BJ (cell line): ENCODE results near the gene DDRGK1. TPM values are rescaled to one million over a fixed set of nuclear protein-coding genes. Genes with fewer than 3 reads are reported as not detected.

Experiments used
- CTCF ChIA-PET: fragments of 350-600 bp; formaldehyde crosslinking; extraction: SDS; loops from one replicate; lab custom pipeline; 2021; ENCODE audit warnings: antibody characterized with exemption, inconsistent platforms; lab: Yijun Ruan, JAX
- POLR2A ChIA-PET: fragments of 300-600 bp; sonication (Branson Sonifier 250); formaldehyde crosslinking; extraction: SDS; loops from one replicate; lab custom pipeline; 2021; ENCODE audit warnings: antibody characterized with exemption; lab: Charles Lee
- DNase-seq: peaks from one replicate; pipeline ENCODE4 v3.0.0-alpha.2; 2011; ENCODE audit warnings: low read depth
- H3K27me3 ChIP-seq: 2 replicates; pipeline ENCODE4 v1.6.0; 2011; ENCODE audit warnings: low read length; ENCODE audit not compliant: control insufficient read depth, insufficient read depth
- H3K36me3 ChIP-seq: 2 replicates; pipeline ENCODE4 v1.5.1; 2011; ENCODE audit warnings: low read length; ENCODE audit not compliant: control insufficient read depth, insufficient read depth
- H3K4me3 ChIP-seq: 2 replicates; pipeline ENCODE4 v1.5.1; 2011; ENCODE audit warnings: low read depth, mild to moderate bottlenecking, control low read depth, low read length
- CTCF ChIP-seq: IDR thresholded peaks from 2 replicates; pipeline ENCODE4 v1.5.1; 2011; ENCODE audit warnings: low read depth, mild to moderate bottlenecking, control low read depth, inconsistent platforms, low read length, moderate library complexity; ENCODE audit not compliant: insufficient read depth
- polyA plus RNA-seq: library from polyadenylated mRNA; depleted of rRNA; stranded (reverse); fragments of >200 nt; gene quantifications from 2 replicates; pipeline ENCODE4 v1.2.3, GENCODE V29; 2011

Gene DDRGK1
- polyA plus RNA-seq, 1 experiment: 34.9 TPM

GRCh38 chr20:3199976-3200755, 4.3 kb downstream of the DDRGK1 start:
- TF ChIP-seq CTCF: no peak
- peaks cover 16% of the 10 kb centered on the region for H3K36me3 ChIP-seq
- no peak for DNase-seq
- CTCF ChIA-PET: no interaction called here
- no peak overlapping the region for H3K4me3 ChIP-seq
- no peaks in the 10 kb centered on the region for H3K27me3 ChIP-seq
- POLR2A ChIA-PET: no interaction called here

GRCh38 chr20:3199206-3199605, 5.3 kb downstream of the DDRGK1 start:
- CTCF ChIA-PET: no interaction called here
- no peak for DNase-seq

GRCh38 chr20:3195590-3196237, 8.8 kb downstream of the DDRGK1 start:
- ChIA-PET CTCF (interaction anchor here (0.7 kb wide), 1 partner anchor 8 kb away, joined by 3 read pairs; no protein-coding TSS in a partner anchor), POLR2A (no interaction called here)
- H3K4me3 ChIP-seq: no peak overlapping the region
- no peak for DNase-seq
- H3K27me3 ChIP-seq: no peaks in the 10 kb centered on the region
- TF ChIP-seq CTCF: no peak
- peaks cover 47% of the 10 kb centered on the region for H3K36me3 ChIP-seq

More at GRCh38 chr20:3199206-3199605, 5.3 kb downstream of the DDRGK1 start:
- H3K27me3 ChIP-seq: no peaks in the 10 kb centered on the region
- TF ChIP-seq CTCF: no peak
- peaks cover 24% of the 10 kb centered on the region for H3K36me3 ChIP-seq
- POLR2A ChIA-PET: no interaction called here
- no peak overlapping the region for H3K4me3 ChIP-seq

GRCh38 chr20:3194617-3195280, 9.7 kb downstream of the DDRGK1 start:
- POLR2A ChIA-PET: no interaction called here
- CTCF ChIA-PET: interaction anchor here (0.7 kb wide), 1 partner anchor 9 kb away, joined by 3 read pairs; no protein-coding TSS in a partner anchor
- peaks cover 49% of the 10 kb centered on the region for H3K36me3 ChIP-seq
- TF ChIP-seq CTCF: no peak
- H3K27me3 ChIP-seq: no peaks in the 10 kb centered on the region
- no peak overlapping the region for H3K4me3 ChIP-seq
- DNase-seq: no peak
